Fibroblast of skin of back (primary cell): ENCODE results near the gene SIN3B.

Experiments used
- DNase-seq: peaks from one replicate; pipeline ENCODE4 v3.0.0-alpha.2; 2013

SIN3B gene

GRCh38 chr19:16890461-16891184, 61.4 kb downstream of the SIN3B start:
- no peak for DNase-seq

GRCh38 chr19:16891696-16892382, 62.6 kb downstream of the SIN3B start:
- DNase-seq = no peak

GRCh38 chr19:16892436-16892835, 63.2 kb downstream of the SIN3B start:
- DNase-seq = no peak

GRCh38 chr19:16892868-16893685, 63.9 kb downstream of the SIN3B start:
- no peak for DNase-seq

GRCh38 chr19:16893686-16893989, 64.4 kb downstream of the SIN3B start:
- no peak for DNase-seq

GRCh38 chr19:16894080-16894479, 64.9 kb downstream of the SIN3B start:
- DNase-seq = no peak

GRCh38 chr19:16895467-16896145, 66.4 kb downstream of the SIN3B start:
- DNase-seq = no peak

- DNase-seq = no peak
Measured at GRCh38 chr19:16896146-16897028, 67.2 kb downstream of the SIN3B start.

- DNase-seq = peak; percentile 85
Measured at GRCh38 chr19:16897029-16897855, 68.0 kb downstream of the SIN3B start.

- no peak for DNase-seq
Measured at GRCh38 chr19:16897856-16898161, 68.6 kb downstream of the SIN3B start.

GRCh38 chr19:16898361-16899015, 69.3 kb downstream of the SIN3B start:
- DNase-seq = no peak

GRCh38 chr19:16899566-16900075, 70.4 kb downstream of the SIN3B start:
- peak; percentile 11 for DNase-seq

- DNase-seq = no peak
Measured at GRCh38 chr19:16901491-16902175, 72.4 kb downstream of the SIN3B start.

GRCh38 chr19:16902545-16902944, 73.3 kb downstream of the SIN3B start:
- no peak for DNase-seq

GRCh38 chr19:16903347-16903746, 74.1 kb downstream of the SIN3B start:
- DNase-seq = no peak

- no peak for DNase-seq
Measured at GRCh38 chr19:16904599-16904998, 75.4 kb downstream of the SIN3B start.

- DNase-seq = no peak
Measured at GRCh38 chr19:16908759-16909158, 79.6 kb downstream of the SIN3B start.

GRCh38 chr19:16911046-16911445, 81.8 kb downstream of the SIN3B start:
- no peak for DNase-seq

- DNase-seq = no peak
Measured at GRCh38 chr19:16912780-16913179, 83.6 kb downstream of the SIN3B start.

GRCh38 chr19:16914421-16914820, 85.2 kb downstream of the SIN3B start:
- DNase-seq = no peak
